GM18511 (cell line): ENCODE results near the gene BUD13.
"Not testable (repeated sequence)": the region's sequence is repeated elsewhere in the genome, so short reads cannot be mapped to it uniquely, and the experiment has no call there.

ENCODE experiments used
- ATAC-seq: cut with Tn5 transposase; IDR thresholded peaks from one replicate; pipeline ENCODE4 v1.9.1; 2021; ENCODE audit warnings: mild to moderate bottlenecking, moderate library complexity; ENCODE audit not compliant: unreplicated experiment

BUD13 gene, protein sequence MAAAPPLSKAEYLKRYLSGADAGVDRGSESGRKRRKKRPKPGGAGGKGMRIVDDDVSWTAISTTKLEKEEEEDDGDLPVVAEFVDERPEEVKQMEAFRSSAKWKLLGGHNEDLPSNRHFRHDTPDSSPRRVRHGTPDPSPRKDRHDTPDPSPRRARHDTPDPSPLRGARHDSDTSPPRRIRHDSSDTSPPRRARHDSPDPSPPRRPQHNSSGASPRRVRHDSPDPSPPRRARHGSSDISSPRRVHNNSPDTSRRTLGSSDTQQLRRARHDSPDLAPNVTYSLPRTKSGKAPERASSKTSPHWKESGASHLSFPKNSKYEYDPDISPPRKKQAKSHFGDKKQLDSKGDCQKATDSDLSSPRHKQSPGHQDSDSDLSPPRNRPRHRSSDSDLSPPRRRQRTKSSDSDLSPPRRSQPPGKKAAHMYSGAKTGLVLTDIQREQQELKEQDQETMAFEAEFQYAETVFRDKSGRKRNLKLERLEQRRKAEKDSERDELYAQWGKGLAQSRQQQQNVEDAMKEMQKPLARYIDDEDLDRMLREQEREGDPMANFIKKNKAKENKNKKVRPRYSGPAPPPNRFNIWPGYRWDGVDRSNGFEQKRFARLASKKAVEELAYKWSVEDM

DNA sequence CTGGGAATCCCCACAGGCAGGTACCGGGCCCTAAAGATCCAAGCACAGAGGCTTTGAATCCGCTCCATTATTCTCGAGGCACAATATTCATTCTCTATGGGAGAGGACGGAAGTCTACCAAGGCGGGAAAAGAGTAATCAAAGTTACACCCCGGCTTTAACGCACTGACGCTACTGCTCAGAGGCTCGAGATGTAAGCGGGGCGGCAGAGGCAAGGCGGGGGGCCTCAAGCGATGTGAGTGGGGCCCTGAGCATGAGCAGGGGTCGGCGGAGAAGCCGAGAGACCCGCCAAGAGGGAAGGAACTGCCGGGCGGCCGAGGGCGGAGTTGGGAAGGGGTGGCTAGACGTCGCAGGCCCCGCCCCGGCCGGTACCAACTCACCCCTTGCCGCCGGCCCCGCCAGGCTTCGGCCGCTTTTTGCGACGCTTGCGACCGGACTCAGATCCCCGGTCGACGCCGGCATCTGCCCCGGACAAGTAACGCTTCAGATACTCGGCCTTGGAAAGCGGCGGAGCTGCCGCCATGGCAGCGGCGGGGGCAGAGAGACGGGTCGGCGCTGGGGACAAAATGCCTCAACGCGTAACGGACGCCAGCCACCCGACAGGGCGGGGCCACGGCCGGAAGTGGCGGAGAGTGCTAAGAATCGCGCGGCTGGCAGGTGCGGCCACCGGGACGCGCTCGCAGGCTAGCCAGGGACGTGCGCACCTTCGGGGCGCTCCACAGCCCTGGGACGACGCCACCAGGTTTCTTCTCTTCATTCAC, at the start of gene BUD13:
Gene BUD13, minus strand, starts transcription at position 545 of the 760 bp plus-strand sequence. Its CDS starts 23 bp downstream, at position 522.
- peak; percentile 88 for ATAC-seq

DNA sequence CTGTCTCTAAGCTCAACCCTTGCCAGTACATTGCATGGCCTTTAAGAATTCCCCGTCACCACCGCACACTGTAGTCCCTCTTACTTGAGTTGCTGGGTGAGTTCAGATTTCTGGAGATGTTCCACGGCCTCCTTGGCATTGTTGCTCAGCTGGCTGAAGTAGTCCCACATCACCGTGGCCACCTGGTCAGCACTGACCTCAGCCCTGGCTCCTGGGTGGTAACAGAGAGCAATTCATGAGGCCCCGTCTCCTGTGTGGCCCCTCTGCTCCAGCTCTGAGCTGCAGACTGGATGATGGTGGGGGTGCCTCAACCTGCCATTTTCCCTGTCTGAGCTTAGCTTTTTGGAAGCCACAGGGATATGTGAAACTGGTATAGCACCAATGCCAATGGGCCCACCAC, 49.8 kb upstream of the BUD13 start:
- ATAC-seq = no peak

DNA sequence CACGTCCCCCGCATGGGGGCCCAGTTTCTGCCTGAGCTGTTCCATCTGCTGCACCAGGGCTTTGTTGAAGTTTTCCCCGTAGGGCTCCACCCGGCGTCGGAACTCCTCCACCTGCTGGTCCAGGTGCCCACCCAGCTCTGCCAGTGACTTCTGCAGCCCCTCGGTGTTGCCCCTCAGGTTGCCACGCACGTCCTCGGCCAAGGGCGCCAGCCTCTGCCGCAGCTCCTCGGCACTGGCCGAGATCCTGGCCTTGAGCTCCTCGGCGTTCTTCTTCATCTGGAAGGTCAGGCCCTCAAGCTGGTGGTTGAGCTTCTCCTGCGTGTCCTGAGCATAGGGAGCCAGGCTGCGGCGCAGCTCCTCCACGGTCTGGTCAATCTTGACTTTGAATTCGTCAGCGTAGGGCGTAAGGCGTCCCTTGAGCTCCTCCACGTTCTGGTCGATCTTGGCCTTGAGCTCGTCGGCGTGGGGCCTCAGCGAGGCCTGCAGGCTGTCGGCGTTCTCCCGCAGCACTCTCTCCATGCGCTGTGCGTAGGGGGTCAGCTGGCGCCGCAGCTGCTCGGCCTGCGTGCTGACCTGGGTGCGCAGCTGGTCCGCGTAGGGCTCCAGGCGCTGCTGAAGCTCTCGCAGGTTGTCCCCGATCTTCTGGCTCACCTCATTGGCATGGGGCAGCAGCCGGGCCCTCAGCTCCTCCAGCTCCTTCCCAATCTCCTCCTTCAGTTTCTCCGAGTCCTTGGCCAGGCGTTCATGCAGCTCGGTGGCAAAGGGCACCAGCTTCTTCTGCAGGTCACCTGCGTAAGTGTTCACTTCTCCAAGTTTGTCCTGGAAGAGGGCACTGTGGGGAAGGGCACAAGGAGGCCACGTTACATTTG, 48.5 kb upstream of the BUD13 start:
- no peak for ATAC-seq

DNA sequence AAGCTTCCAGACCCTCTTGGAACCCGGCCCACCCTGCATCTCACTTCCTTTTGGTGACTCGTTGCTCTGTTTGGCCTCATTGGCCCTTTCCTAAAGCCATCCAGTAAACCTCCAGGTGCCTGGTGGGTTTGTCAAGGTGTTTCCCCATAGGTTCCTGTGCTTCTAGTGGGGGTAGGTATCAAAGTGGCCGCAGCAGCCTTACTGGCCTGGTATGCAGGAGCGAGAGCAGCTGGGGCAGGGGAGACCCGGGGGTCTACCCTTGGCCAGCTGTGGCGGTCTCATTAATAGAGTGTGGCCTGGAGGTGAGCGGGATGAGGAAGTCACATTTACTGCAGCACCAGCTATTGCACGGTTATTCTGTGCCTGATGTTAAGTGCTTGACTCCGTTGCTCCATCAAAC, 46.3 kb upstream of the BUD13 start:
- no peak for ATAC-seq

DNA sequence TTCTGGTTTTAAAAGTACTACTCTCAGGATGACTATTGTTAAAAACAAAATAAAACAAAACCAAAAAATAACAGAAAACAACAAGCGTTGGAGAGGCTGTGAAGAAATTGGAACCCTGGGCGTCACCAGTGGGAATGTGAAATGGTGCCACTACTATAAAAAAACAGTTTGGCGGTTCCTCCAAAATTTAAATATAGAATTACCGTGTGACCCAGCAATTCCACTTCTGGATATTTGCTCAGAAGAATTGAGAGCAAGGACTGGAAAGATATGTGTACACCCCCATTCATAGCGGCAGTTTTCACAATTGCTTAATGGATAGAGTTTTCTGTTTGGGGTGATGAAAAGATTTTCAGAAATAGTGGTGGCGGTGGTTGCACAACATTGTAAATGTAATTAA, 41.7 kb upstream of the BUD13 start:
- no peak for ATAC-seq

DNA sequence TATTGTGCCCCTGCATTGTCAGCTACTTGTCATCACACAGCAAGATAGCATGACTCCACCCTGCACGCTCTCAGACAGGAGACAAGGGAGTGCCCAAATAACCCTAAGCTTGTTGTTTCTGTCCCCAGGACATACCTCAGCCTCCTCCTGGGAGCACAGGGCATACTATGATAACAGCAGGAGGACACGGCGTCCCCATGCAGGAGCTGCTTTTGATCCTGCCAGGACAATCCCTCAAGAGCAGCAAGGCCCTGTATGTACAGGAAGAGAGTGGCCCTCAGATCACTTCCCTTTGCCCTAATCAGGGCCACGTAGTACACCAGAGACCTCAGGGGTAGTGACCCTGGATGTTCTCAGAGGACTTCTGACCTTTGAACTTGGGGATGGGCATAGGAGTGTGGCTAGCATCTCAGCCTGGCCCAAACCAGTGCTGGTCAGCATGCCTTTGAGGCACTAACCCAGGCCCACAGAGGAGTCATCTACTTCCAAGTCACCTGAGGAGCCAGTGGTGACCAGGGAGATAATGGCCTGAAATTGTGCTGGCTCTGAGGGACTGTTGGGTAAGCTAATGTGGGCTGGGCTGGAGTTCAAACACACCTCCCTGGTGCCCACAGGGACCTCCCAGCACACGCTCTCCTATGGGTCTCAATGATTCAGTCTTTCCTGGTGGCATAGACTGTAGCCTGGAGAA, 41.1 kb upstream of the BUD13 start:
- no peak for ATAC-seq

DNA sequence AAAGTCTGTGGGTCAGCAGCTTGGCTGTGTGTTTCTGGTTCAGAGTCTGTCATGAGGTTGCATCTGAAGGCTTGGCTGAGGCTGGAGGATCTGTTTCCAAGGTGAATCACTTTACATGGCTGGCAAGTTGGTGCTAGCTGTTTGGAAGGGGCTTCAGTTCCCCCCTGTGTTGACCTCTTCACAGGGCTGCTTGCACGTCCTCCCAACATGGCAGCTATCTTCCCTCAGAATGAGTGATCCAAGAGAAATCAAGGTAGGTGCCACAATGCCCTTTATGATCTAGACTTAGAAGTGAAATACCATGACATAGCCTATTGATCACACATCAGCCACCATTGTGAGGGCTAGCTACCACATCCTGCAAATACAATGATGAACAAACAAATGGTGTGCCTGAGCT, 40.4 kb upstream of the BUD13 start:
- no peak for ATAC-seq

DNA sequence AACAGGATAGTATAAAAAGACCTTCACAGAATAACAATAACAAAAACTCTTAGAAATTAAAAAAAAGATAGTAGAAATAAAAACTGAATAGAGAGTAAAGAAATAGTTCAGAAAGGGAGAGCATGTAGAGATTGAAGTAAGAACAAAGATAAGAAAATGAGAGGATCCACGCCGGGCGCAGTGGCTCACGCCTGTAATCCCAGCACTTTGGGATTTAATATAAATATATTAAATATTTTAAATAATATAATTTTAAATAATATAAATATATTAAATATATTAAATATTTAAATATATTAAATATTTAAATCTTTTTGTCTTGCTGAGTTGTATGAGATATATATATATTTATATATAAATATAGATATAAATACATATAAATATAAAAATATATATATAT, 39.3 kb upstream of the BUD13 start:
- ATAC-seq = no peak

DNA sequence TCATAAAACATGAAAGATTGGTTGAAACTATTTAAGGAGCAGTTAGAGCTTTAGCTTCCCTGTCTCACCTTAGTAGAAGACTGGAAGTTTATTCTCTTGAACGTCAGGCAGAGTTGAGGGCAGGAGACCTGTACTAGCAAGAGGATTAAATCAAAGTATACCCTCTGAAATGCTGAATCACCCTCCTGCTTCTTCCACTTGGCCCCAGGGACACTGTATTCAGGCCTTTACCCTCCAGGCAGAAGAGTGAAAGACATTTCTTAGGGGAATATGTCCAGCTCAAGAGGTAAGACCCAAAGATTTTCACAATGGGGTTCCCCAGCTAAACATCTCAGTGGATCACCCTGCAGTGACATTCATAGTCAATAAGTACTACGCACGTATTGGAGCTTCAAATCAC, 38.4 kb upstream of the BUD13 start:
- ATAC-seq = no peak

DNA sequence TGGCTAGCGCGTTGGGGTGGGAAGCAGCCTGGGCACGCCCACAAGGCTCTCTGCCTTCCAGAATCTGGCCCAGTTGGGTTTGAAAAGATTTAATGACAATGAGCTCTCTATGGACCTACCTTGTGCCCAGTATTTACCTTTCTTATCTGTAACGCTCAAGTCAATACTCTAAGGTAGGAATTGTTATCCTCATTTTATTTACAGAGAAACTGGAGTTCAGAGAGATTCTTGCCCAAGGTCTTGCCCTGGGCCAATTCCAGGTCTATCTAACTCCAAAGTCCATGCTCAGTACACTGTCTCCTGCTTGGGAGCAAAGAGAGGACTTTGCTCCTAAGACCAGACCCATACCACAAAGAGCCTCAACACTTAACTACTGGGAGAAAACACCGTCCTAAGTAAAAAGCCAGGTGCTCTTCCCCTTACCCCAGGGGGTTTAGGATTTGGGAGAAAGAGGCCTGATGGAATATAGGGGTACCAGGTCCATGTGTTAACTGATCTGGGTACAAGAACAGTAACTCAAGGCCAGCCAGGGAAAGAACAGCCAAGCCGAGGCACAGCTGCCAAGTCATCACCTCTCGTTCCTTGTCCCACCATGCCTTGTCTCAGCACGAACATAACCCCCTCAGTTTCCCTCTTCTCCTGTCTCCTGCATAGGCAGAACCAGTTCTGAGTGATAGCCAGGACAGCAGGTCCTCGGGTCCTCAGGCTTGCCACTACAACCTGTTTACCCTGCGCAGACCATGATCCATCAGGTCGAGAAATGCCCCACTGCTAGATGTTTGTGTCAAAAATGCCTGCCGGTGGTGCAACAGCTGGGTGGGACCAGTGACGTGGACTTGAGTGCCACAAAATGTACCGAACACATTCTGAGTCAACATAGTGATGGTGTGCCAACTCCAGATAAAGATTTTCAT, 35.7 kb upstream of the BUD13 start:
- ATAC-seq = no peak

DNA sequence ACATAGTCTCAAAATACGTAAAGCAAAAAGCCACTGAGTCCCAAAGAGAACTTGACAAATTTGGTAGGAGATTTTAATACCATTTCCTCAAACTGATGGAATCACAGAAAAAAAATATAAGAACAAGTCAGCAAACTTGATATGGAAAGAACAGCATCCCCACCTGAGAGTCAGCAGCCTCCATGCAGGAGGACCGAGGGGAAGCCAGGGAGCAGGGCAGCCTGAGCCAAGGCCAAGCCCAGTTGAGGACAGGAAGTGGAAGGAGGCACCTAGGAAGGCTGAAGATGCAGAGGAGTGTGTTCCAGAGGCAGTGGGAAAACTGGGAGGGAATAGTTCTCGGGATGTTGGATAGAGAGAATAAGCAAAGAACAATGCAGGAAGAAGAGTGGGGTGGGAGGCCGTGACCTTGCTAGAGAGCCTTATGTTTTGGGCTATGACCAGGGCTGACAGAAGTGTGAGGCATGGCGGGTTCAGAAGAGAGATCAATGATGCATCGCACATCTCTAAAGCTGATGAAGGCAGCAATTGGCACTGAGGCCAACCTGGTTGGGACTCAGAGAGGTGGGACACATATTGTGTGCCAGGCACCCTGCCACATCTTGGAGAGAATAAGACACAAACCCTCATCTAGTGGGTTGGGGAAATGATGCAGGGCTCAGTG, 34.9 kb upstream of the BUD13 start:
- ATAC-seq = no peak

DNA sequence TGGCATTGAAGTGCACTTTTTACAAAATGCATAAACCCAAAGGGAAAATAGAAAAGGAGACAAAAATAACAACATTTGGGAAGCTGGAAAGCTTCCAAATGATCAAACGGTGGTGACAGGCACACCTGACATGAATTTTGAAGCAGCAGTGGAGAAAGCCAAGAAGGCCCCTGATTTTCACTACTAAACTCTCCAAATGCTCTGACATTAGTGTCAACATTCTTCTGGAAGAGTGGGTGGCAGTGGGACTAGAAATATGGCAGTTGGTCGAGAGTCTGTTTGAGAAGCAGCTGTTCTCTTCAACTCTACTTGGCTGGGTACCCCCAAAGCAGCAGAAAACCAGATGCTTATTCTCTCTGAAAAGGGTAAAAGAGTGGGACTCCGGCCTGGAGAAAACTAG, 31.2 kb upstream of the BUD13 start:
- ATAC-seq = no peak

DNA sequence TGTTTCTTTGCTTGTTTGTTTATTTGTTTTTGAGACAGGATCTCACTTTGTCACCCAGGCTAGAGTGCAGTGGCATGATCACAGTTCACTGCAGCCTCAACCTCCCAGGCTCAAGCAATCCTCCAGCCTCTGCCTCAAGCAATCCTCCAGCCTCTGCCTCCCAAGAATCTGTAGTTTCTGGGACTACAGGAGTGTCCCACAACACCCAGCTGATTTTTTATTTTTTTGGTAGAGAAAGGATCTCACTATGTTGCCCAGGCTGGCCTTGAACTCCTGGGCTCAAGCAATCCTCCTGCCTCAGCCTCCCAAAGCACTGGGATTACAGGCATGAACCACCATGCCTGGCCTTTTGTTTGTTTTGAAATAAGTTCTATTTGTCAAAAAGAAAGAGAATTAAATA, 28.9 kb upstream of the BUD13 start:
- ATAC-seq = not testable (repeated sequence)

DNA sequence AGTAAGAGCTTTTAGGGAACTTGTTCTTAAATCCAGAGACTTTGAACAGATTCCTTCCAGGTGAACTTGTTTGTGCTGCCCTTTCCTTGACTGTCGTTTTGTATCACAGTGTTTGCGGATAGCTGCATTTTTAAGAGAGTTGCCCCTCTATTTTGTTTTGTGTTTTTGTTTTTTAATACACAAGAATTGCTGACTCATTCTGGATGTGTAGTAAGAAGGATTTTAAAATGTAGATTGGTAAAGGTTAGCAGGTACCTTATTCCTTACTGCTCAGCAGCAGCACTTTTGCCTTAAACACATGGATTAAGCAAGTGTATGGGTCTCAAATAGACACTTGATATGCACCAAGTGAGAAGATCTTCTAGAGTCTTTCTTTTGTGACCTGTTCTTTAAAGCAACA, 27.8 kb upstream of the BUD13 start:
- no peak for ATAC-seq

DNA sequence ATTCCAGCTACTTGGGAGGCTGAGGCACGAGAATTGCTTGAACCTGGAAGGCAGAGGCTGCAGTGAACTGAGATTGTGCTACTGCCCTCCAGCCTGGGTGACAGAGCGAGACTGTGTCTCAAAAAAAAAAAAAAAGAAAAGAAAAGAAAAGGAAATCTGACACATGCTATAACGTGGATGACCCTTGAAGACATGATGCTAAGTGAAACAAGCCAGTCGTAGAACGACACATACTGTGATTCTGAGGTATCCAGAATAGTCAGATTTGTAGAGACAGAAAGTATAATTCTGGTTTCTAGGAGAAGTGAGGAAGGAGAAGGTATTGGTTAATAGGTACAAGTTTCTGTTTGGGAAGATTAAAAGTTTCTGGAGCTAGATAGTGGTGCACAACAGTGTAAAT, 25.6 kb upstream of the BUD13 start:
- ATAC-seq = no peak

DNA sequence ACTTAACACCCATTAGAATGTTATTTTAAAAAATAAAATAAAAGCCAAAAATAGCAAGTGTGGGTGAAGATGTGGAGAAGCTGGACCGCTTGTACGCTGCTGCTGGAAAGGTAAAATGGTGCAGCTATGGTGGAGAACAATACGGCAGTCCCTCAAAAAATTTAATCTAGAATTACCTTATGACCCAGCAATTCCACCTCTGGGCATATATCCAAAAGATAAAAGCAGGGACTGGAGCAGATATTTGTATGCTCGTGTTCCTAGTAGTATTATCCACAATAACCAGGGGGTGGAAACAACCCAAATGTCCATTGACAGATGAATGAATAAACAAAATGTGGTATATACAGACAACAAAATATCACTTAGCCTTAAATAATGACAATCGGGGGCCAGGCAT, 25.0 kb upstream of the BUD13 start:
- no peak for ATAC-seq

DNA sequence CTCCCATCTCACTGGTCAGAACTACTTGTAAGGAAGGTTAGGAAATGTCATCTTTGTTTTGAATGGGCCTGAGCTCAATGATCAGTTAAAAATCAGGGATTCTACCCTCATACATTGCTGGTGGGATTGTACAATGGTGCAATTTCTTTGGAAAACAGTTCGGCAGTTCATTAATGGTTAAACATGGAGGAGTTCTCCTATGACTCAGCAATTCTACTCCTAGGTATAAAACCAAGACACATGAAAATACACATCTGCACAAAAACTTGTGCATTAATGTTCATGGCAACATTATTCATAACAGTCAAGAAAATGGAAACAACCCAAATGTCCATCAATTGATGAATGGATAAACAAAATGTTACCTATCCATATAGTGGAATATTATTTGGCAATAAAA, 23.8 kb upstream of the BUD13 start:
- no peak for ATAC-seq

DNA sequence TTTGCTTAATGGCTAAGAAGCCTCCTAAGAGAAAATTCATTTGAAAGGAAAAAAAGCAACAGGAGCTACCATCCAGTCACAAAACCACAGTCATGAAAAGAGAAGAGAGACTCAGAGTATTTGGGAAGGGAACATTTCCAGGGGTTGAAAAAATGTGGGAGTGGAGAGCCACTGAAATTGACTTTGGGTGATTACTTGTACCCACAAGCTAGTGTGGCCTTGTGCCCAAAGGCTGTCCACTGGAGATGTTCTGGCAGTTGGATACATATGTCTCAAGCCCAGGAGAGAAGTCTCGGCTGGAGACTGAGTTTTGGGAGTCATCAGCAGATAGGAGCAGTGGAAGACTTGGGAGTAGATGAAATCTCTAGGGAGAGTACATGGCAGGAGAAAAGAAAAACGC, 22.1 kb upstream of the BUD13 start:
- ATAC-seq = no peak

DNA sequence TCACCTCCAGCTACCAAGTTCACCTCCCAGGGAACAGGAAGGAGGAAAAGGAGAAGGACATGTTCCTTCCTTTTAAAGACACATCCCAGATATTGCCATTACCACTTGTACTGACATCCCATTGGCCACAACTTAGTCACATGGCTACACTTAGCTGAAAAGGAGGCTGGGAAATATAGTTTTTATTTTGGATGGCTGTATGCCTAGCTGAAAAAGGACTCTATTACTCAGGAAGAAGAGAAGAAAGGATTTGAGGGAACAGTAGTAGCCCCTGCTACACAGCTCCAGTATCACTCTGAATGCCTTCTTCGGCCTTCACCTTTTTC, 20.9 kb upstream of the BUD13 start:
- no peak for ATAC-seq
